Measurements from ENCODE around the gene CPVL.
A peak's percentile ranks its signal among the peaks of the same experiment; 100 is the strongest.

DNA sequence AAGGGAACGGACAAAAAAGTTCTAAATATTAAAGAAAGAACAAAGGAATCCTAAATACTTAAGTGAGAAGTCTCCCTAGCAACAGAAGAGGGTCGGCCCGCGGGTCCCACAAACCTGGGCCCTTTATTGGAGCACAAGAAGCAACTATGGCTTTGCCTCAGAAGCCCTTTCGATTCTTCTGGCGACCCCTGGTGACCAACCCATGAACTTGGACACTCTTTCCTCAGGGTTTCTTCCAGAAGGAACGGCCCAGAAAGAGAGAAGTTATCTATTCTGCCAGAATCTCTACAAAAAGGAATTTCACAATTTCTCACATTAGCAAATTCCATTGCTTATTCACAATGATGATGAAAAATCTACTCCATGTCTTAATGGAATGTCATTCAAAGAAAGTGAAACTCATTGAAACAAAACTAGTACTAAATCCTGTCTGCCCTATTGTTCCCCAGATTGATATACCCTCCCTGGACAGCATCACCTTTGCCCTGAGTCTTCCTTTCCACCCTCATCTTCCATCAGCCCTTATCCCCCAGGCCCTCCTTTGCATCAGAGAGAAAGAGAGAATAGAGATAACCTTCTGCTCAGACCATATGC lies 43.7 kb downstream of the CPVL start:
- TF ChIP-seq, protein P1, sequence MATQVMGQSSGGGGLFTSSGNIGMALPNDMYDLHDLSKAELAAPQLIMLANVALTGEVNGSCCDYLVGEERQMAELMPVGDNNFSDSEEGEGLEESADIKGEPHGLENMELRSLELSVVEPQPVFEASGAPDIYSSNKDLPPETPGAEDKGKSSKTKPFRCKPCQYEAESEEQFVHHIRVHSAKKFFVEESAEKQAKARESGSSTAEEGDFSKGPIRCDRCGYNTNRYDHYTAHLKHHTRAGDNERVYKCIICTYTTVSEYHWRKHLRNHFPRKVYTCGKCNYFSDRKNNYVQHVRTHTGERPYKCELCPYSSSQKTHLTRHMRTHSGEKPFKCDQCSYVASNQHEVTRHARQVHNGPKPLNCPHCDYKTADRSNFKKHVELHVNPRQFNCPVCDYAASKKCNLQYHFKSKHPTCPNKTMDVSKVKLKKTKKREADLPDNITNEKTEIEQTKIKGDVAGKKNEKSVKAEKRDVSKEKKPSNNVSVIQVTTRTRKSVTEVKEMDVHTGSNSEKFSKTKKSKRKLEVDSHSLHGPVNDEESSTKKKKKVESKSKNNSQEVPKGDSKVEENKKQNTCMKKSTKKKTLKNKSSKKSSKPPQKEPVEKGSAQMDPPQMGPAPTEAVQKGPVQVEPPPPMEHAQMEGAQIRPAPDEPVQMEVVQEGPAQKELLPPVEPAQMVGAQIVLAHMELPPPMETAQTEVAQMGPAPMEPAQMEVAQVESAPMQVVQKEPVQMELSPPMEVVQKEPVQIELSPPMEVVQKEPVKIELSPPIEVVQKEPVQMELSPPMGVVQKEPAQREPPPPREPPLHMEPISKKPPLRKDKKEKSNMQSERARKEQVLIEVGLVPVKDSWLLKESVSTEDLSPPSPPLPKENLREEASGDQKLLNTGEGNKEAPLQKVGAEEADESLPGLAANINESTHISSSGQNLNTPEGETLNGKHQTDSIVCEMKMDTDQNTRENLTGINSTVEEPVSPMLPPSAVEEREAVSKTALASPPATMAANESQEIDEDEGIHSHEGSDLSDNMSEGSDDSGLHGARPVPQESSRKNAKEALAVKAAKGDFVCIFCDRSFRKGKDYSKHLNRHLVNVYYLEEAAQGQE (IDR thresholded peaks at IDR 0.05; ENCODE audit: insufficient read depth in 1 of 2, low read depth in 2 of 2, low read length in 1 of 2) = no peak
- TF ChIP-seq, protein P2, sequence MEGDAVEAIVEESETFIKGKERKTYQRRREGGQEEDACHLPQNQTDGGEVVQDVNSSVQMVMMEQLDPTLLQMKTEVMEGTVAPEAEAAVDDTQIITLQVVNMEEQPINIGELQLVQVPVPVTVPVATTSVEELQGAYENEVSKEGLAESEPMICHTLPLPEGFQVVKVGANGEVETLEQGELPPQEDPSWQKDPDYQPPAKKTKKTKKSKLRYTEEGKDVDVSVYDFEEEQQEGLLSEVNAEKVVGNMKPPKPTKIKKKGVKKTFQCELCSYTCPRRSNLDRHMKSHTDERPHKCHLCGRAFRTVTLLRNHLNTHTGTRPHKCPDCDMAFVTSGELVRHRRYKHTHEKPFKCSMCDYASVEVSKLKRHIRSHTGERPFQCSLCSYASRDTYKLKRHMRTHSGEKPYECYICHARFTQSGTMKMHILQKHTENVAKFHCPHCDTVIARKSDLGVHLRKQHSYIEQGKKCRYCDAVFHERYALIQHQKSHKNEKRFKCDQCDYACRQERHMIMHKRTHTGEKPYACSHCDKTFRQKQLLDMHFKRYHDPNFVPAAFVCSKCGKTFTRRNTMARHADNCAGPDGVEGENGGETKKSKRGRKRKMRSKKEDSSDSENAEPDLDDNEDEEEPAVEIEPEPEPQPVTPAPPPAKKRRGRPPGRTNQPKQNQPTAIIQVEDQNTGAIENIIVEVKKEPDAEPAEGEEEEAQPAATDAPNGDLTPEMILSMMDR (IDR thresholded peaks at IDR 0.05) = peak; percentile 86
- no peak for TF ChIP-seq POLR2AphosphoS5 (IDR thresholded peaks at IDR 0.05; ENCODE audit: low read depth, low read length)
- no peak for TF ChIP-seq TCF7L2 (IDR thresholded peaks at IDR 0.05; ENCODE audit: low read depth, low read length)

All from Panc1 (cell line).